ENCODE data around the gene RAB13.

RAB13 gene

DNA sequence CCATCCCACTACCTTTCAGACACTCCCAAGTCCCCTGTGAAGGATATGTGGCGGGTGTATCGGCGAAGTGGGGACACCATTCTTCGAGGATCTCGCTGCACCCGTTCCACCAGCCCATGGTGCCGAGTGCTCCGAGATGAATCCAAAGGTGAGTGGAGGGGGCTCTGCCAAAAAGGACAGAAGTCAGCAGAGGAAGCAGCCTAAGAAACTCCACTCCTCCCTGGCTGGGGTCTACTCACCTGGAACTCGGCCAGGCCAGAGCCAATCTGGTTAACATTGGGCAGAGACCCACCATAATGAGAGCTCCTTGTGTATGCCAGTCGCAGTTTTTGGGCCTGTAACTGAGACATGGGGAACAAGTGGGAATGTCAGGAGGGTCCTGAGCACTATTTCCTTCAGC, 31.3 kb downstream of the RAB13 start:
- no peak for DNase-seq

DNA sequence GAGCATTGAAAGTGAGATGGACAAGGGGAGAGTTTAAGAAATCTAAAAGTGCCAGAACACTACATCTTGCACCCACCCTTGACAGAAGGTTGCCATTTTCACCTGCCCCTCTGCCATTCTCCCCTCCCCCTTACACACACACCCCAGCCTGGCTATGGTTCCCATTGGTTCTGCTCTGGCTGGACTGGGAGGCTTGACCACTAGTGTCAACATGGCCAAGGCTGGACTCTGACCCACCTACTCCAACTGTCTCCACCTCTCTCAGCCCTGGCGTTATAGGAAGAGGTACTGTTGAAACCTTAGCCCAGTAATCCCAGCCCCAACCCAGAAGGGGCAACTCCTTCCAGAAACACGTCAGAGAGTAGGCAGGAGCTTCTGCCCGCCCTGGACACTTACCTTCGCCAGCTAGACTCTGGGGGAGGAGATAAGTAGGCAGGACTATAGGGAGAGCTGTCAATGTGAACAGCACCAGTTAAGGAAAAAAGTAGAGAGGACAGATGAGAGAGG, 32.2 kb downstream of the RAB13 start:
- no peak for DNase-seq

DNA sequence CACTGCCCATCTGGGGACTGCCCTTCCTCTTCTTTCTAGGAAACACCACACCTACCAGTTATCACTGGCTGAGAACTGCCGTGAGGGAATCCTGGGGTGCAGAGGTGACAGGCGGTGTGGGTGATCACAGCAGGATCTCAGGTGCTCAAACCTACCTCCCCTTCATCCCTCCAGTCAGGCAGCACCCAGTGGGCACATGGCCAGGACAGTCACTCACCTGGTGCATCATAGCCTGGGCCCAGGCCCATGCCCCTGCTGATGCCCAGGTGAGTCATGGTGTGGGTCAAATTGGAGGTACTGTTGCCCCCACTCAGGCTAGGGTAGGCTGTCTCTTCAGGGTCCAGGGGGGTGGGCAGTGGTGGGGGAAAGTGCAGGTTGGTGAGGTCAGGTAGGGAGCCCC, 34.3 kb downstream of the RAB13 start:
- DNase-seq, result no peak

DNA sequence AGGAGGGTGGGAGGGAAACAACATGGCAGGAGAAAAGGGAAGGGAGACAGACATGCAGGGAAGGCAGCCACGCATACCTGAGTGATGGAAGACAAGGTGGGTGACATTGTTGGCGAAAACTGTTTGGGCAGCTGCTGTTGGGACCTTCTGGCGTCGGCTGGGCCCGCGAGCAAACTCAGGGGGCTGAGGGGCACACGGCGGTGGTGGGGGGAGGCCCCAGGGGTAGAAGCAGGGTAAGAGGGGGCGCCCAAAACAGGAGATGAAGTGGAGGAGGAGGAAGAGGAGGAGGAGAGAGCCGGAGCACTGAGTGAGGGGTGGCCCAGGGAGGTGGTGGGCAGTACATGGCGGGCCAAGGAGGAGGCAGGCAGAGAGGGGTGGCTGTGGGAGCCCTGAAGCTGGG, 35.0 kb downstream of the RAB13 start:
- DNase-seq, result no peak

DNA sequence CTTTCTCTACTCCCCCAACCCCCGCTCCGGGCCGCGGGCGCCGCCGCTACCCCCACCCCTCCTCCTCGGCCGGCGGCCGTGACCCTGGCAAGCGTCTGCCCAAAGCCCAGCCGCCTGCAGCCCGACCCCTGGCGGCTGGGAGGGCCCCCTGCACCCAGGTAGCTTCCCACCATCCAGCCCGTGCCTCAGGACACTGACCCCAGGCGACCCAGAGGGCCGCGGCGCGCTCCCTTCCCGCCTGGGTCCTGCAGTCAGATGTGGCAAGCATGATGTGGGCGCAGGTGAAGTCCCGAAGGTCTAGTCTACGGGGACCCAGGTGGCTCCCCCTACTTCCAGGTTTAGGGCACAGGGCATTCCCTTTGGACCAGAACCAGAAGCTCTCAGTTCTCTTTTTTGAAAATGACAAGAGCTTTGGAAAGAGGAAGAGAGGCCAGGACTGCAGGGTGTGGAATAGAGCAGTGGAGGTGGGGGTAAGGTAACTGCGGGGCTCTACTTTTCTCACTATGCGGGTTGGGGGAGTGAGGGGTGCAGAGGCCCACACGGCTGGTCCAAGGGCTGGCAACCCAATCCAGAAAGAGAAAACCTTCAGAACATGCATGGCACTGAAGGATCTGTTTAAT, 39.4 kb downstream of the RAB13 start, which contains the start of gene DENND4B:
TSS of gene DENND4B (minus strand) at position 97 of the 620 bp plus-strand sequence. CDS start 2,344 bp downstream, outside the sequence.
- DNase-seq, result peak; percentile 60

DNA sequence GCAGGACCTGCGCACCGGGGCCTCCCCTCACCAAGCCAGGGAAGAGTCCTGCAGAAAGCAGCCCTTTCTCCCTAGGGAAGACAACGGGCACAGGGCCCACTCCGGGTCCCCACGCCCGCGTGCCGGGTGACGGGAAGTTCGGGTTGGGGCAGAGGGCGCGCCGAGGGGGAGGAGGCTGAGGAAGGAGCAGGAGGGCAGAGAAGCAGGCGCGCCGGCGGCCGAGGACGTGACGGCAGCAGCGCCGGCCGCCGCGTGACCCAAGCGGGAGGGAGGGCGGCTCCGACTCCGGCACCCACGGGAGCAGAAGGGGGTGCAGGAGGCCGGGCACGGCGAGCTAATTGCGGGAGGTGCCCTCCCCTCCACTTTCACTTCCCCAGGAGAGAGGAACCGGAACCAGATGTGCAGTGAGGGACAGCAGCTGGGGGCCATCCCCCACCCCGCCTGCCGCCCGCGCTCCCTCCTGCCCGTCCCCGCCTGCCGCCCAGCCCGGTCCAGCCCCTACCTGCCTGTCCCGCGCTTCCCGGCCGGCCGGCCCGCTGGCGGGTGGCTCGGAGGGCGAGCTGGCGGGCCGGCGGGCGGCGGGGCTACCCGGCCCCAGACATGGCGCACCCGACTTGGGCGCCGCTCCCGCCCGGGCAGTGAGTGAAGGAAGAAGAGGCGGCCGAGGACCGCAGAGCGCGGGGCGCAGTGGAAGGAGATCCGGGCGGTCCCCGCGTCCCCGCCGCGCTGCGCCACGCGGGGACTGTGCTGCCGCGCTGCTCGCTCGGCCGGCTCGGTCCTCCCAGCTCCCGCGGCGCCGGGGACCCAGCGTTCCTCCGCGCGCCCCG, 40.1 kb downstream of the RAB13 start:
- DNase-seq, result peak; percentile 61

DNA sequence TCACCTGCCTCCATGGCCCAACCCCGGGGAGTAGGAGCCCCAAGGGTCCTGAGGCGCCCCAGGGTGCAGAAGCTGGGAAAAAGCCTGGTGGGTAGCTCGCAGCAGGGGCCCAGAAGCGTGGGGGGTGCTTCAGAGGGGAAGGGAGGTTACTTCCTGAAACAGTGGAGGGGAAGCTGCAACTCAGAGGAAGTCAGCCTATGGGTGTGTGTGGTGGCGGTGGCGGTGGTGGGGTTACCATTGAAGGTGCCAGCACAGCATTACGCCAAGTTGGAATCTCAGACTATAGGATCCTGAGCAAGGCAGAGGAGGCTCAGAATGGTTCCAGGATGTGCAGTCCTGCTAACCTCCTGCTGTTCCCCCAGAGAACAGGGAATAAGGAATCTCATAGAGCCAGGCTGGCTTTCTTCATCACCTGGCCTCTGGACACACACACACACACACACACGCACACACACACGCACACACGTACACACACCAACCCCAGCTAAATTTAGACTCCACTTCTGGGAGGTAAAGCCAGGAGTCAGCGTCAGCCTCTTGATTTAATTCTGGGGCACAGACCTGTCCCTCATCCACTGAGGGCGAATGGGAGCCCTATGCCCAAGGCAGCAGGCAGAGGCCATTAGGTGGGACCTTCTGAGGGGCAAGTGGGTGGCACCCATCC, 40.9 kb downstream of the RAB13 start:
- peak; percentile 74 for DNase-seq

DNA sequence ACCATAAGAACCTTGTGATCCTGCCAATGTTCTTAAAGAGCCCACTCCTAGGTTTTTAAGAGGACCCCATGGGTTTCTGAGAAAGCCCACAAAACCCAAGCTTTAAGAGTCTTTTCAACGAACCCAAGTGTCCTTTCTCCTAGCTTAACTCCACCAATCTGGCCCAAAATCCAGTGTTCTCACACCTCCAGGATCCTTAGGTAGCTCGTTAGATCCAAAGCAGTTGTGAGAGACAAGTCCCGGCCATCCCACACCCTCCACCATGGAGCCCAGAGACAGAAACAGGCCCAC, 41.4 kb downstream of the RAB13 start:
- no peak for DNase-seq

DNA sequence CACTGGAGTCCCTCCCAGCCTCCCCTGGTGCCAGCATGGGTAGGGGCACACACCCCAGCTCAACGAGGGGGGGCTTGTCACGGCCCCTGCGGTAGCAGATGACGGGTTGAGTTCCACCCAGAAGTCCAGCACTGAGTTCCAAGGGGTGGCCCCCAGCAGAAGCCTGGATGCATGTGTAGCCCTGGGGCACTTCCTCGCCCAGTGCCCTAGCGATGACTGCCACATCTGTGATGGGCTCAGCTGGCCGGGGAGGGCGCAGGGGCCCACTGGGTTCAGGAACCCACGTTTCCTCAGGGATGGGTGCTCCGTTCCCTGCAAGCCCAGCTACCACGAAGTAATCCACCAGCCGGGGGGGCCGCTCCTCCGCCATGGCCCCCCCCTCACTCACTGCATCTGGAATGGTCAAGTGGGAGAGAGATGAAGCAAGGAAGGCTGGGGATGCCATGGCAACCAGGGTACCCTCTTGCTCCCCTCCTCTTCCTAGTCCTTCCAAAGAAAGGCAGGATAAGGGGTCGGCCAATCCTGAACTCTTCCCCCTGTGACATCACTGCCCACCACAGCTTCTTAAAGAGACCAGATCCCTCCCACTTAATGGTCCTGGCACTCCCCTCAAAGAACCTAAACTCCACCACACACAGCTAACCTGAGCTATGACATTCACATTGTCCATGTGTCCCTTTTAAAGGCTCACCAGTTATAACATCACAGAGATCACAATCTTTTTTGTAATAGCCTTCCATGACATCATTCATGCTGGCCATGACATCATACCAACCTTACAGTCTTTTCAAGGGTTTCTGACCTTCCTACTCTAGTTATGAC, 41.9 kb downstream of the RAB13 start:
- no peak for DNase-seq

DNA sequence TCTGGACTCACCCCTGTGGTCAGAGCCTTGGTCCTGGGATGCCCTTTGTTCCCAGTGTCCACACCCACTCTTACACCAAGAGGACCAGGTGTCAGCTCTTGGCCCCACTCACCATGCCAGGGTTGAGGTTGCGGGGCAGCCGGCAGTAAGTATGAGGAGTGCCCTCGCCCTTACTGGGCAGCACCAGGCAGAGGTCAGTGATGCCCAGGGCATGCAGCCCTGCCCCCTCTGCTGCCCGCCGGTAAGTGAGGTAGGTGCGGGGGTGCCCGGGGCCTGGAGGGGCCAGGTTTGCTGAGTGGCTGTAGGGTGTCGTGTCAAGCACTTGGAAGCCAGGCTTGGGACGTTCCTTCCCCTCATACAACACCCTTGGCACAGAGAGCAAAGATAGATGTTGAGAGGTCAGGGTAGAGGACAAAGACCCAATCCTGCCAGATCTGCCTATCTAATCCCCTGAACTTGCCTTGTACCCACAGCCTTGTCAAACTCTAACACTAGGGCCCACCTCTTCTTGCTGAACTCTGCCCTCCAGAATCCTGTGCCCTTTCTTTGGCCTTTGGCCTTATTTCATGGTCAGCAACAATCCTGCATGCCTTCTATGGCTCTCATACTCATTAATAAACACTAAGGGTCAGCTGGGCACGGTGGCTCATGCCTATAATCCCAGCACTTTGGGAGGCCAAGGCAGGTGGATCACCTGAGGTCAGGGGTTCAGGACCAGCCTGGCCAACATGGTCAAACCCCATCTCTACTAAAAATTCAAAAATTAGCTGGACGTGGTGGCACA, 43.2 kb downstream of the RAB13 start:
- no peak for DNase-seq

DNA sequence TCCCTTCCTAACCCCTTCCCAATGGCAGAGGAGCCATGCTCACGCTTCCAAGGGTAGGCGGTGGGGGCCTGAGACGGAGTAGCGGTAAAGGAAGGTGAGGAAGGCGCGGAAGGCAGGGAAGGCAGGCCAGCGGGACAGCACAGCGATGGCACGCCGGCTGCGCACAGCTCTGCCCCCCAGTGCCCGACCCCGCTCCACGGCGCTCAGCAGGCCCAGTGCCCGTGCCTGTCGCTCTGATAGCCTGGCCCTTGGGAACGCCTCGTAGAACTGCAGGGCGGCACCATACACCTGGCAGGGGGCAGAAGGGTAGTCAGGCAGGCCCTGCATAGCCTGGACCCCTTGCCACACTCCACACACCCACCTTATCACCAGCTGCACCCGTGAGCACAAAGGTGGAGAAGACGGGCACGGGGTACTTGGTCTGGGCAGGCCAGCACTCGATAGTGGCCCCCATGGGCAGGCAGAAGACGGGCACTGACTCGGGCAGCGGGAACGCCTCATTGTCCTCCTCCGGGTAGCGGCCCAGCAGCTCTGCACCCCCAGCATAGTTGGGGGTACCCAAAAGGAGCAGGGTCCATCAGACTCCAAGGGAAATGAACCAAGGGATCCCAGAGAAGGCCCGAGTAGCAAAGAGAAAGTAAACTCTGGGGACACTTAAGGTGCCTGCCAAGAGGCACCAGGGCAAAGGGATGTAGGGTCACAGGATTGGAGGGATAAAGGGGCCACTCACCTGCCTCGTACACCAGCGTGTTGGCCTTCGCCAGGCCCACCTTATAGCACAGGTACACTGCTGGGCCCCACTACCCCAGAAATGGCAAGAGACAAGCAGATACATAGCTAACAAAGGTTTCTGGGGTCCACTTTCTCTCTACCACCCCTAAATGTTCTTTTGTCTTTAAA, 44.1 kb downstream of the RAB13 start:
- DNase-seq, result no peak

DNA sequence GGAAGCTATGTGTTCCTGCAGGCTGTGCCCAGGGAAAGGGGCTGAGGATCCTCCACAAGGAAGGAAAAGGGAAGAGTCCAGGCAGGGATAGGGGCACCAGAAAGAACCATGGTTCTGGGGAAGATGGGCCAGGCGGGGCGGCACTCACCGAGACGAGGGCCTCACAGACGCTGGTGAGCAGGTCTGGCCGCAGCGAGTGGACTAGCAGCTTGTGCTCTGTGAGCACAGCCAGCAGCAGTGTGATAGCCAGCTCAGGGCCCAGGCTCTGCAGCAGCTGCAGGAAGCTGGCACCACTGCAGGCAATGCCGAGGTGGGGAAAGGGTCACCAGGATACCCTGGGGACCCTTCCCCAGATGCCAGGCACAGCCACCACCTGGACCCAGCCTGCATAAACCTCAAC, 45.4 kb downstream of the RAB13 start:
- no peak for DNase-seq

DNA sequence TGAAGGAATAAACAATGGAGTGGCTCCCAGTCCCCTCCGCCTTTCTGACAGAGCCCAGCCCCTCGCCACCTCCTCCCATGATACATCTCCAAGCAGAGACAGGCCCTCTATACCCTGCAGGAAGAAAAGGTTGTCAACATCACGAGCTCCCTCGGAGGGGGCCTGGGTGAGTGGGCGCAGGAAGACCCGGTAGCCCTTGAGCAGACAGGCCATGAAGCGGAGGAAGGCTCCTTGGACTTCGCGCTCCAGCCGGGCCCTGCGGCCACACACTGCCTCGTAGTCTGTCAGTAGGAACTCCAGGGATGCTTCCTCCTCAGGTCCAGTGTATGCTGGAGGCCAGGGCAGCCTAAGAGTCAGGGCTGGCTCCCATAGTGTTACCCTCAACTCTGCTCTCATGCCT, 46.7 kb downstream of the RAB13 start:
- DNase-seq, result no peak

DNA sequence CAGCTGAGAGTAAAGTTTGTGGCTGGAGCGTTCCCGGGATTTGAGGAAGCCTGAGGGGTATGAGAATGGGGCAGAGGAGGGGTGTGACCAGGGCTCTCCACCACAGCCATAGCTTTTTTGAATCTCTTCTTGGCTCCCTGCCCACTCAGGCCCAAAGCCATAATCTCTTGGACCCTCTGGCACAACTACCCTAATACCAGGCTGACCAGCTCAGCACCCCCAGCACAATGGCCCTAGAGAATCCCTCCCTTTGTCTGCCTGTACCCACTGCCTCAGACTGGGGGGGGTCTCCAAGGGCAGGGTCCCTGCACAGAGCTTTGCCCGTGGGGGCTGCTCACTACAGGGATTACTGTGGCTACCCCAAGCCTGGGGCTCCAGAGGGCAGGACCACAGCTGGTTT, 47.1 kb downstream of the RAB13 start:
- DNase-seq, result no peak

DNA sequence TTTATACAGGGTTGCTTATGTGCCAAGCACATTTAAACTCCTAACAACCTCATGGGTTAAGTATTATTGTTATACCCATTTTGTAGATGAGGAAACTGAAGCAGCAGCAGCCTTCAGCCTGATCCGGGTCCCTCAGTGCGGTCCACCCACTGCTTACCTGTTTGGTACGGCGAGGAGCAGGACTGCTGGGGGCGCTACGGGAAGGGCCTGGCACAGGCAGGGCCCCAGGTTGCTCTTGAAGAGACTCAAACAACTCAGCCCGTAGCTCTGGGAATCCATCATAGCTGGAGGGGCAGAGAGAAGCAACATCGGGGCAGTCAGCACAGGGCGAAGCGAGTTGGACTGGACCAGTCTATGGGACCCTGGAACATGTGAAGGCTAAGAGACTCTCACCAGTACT, 48.8 kb downstream of the RAB13 start:
- DNase-seq, result no peak

DNA sequence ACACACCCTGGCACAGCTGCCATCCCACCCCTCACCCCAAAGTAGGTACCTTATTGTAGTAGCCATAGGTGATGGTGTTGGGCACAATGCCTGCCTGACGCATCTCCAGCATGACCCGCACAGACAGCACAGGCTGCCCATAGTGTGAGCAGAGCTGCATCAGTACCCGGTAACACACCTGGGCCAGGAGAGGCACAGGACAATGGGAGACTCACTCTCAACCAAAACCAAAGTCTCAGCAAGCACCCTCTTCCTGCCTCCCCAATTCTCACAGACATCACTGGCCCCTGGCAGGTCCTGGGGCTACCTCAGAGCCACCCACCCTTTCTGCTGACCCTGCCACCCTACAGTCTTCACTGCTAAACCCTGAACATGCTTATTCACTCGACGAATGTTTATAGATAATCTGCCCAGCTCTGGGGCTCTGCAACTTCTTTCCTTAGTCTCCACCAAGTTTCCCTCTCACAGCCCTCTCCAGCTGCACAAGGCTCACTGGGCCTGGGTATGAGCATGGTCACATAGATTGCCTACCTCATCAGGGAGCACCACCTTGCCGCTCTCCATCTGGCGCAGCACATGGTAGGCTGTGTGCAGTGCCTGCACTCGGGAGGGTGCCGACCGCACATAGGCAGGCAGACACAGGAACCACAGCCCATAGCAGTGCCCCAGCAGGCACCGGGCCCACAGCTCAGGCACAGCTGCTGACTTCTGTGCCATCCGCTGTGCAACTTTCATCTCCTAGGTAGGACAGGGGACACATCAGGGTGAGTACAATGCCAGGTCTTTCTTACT, 49.9 kb downstream of the RAB13 start:
- no peak for DNase-seq

DNA sequence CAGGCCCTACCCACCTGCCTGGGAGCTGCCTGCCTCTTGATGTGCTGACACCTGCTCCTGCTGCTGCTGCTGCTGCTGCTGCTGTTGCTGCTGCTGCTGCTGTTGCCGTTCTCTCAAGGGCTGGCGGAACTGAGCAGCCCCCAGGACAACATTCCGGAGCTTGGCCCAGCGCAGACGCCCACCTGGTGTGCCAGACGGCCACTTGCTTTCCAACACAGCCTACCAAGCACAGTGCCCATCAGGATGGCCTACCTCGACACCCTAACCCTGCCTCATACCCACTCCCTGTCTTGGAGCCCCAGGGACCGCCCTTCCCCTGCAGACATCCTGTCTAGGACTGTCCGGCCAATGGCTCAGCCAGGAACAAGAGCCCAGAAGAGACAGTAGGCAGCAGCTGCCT, 51.4 kb downstream of the RAB13 start:
- DNase-seq, result no peak

DNA sequence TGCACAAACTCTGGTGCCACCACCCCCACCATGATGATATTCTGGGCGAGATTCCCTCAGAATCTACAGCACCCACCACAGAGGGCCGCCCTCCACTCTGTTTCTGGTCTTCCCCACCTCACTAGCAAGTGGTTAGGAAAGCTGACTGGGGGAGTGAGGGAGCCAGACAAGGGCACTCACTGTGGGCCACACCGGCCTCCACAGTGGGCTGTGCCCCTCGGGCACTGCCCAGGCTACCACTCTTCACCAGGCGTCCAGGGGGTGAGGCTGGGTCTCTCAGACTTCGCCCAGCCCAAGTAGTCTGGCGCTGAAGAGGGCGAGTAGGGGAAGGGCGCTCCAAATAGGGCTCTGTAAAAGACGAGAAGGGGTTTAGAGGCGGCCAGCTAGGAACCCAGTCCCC, 52.2 kb downstream of the RAB13 start:
- DNase-seq, result no peak

DNA sequence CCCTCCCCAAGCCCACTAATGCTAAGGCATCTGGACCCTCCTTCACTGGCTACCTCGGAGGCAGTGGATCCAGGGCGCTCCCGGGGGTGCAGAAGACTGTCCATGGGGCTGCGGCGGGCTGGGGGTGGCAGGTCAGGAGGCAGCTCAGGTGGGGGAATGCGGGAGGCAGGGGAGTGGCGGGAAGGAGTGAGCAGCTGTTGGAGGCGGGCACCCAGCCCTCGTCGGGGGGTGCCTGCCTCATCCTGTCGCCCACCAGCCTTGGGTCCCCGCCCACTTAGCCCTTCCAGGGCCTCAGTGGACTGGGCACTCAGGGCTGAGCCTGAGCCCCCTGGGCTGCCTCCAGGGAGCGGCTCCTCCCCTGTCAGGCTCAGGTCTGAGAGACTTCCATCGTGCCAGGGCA, 52.7 kb downstream of the RAB13 start:
- no peak for DNase-seq
